HG03571 (cell line): ENCODE data around the gene PREPL.

Experiments used
- ATAC-seq: cut with Tn5 transposase; IDR thresholded peaks from one replicate; pipeline ENCODE4 v1.9.1; 2021; ENCODE audit not compliant: unreplicated experiment

PREPL gene

DNA sequence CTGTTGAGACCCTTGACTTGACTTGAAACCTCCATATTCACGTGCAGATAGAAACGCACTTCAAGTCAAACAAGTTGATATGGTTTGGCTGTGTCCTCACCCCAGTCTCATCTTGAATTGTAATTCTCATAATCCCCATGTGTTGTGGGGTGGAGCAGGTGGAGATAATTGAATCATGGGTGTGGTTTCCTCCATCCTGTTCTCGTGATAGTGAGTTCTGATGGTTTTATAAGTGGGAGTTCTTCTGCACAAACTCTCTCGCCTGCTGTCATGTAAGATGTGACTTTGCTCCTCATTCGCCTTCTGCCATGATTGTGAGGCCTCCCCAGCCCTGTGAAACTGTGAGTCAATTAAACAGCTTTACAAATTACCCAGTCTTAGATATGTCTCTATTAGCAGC lies 64.6 kb downstream of the PREPL start:
- no peak for ATAC-seq

DNA sequence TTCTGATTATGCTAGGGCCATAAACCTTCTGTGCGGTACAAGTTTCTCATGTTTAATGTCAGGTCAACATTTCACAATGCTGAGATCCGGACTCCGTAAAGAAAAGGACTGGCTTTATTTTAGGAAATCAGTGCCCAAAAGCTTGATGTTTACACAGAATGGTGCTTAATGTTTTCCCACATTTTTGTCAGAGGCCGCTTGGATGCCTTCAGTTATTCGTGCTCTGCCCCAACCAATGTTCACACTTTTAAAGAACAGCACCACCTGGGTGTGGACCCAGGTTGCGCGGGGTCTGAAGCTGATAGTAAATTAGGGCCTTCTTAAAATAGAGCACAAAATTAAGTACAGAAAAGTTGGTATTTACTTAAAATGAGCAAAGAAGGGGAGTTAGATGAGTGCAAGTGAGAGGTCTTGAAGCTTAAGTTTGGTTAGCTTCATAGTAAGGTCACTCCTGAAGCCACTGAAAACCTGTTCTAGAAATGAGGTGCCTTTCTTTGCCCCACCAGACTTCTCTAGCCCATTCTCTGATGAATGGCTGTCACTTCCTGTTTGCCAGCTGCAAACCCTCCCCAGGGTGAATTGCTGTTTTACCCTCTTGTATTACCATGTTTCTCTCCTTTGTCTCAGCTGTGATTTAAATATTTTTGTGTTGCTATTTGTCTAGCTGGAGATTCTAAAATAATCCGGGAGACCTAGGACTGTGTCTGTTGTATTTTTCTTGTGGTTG lies 65.5 kb downstream of the PREPL start:
- ATAC-seq = no peak

DNA sequence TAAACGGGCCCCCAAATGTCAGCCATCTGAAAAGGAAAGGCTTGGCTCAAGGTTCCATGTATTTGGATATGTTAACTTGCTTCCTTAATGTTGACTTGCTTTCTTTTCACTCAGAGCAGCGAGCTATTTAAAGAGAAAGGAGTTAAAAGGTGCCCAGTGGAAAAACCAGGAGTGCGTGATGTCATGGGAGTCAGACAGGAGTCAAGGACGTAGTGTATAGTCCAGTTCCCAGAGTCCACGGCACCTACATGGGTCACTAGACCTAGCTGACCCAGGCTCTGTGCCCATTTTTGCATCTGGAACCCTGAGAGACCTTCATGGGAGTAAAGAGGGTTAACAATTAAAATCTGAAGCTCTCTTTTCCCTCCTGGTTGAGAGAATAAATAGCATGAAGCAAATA lies 66.2 kb downstream of the PREPL start:
- ATAC-seq = no peak

DNA sequence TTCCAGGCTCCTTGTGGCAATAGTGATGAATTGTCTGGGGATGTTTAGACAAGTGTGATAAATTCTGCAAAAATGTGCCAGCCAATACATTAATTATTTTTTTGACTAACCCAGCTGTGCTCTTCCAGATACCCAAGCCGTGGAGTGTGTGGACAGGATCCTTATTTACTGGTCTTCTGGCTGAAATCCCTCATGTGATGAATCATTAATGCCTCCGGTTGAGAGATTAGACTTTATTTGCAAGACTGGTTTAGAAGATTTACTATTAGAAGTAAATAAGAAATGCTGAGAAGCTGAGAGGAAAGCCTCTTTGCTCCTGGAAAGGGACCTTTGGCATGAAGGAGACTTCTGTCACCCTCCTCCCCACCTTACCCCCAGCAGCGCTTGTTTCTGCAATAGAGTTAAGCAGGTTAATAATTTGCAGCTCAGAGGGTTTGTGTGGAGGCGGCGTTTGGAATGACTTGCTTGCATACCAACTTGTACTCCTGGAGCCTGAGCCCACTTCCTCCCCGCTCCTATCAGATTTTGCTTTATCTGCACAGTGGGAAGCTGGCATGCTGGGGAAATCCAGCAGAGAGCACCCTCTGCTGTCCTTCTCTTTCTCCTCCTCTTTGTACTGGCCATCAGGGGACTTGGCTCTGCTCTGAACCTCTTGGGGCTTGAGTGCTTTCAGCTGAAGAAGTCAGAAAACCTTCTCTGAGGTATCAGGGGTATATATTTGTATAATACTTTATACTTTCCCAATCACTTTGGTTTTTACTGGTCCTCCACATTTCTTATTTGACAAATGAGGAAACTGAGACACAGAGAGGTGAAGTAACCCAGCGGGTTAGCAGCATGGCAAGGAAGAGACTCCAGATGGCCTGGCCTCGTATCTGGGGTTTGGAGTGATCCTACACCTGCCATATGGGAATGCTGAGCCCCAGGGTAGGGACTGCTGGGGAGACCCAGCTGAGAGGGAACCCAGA lies 69.7 kb downstream of the PREPL start:
- no peak for ATAC-seq

DNA sequence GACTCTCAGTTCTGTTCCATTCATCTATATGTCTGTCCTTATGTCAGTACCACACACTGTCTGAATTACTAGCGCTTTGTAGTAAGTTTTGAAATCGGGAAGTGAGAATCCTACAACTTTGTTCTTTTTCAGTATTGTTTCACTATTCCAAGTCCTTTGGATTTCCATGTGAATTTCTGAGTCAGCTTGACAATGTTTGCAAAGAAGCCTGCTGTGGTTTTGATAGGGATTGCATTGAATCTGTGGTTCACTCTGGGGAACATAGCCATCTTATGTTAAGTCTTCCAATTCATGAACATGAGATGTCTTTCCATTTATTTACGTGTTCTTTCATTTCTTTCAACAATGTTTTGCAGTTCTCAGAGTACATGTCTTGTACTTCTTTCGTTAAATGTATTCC lies 71.0 kb downstream of the PREPL start:
- ATAC-seq = no peak

DNA sequence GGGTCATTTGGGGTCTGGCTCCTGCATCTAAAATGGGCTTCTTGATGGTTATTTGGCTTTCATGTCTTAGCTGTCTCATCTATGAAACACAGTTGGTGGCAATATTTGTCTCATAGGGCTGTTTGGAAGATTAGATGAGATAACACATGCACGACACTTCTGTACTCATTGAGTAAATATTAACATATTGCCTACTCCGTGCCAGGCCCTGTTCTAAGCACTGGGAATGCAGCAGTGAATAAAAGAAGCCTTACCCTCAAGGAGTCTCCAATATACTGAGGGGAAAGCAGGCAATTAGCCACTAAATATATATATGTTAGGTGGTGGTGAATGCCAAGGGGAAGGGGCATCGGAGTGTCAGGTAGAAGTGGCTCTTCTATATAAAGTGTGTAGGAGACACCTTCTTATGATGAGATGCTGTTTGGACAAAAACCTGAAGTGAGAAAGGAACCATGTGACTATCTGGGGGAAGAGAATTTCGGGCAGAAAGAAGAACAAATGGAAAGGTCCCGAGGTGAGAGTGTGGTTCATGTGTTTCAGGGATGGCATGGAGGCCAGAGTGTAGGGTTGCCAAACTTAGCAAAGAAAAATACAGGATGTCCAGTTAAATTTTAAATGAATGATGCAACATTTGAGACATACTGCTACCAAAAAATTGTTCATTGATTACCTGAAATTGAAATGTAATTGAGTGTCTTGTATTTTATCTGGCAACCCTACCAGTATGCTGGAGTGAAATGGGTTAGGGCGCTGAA lies 74.2 kb downstream of the PREPL start:
- no peak for ATAC-seq

DNA sequence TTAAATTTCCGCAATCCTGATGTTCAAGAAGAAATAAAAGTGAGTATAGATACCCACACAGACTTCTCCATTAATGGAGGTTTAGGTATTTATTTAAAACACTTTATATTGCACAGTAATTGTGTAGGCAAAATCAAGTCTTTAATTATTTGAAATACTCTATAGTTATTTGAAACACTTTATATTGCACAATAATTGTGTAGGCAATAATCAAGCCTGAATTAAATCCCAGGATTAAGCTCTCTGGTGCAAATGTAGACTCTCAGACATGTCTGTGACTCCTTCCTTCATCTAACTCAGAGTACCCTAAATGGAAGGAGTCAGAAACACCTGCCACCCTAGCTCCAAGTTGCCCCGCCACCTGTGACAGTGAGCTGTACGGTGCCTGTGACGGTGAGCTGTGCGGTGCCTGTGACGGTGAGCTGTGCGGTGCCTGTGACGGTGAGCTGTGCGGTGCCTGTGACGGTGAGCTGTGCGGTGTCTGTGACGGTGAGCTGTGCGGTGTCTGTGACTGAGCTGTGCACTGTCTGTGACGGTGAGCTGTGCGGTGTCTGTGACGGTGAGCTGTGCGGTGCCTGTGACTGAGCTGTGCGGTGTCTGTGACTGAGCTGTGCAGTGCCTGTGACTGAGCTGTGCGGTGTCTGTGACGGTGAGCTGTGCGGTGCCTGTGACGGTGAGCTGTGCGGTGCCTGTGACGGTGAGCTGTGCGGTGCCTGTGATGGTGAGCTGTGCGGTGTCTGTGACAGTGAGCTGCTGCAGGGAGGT lies 75.0 kb downstream of the PREPL start:
- no peak for ATAC-seq

DNA sequence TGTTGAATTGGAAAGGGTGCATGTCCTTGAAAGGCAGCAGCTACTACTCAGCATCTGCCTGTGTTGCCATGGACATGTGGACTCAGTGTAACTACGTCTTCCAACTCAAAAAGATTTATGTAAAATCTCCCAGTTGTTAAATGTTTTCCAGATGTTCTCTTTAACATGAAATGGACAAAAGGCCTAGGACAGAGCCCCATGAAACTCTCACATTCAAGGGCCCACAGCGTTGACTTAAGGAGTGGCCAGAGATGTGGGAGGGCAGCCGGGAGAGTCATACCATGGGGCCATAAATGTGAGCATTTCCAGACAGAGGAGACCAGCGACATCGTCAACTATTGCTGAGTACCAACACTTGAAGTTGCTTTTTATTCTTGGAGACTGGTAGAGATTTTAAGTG lies 76.1 kb downstream of the PREPL start:
- no peak for ATAC-seq

DNA sequence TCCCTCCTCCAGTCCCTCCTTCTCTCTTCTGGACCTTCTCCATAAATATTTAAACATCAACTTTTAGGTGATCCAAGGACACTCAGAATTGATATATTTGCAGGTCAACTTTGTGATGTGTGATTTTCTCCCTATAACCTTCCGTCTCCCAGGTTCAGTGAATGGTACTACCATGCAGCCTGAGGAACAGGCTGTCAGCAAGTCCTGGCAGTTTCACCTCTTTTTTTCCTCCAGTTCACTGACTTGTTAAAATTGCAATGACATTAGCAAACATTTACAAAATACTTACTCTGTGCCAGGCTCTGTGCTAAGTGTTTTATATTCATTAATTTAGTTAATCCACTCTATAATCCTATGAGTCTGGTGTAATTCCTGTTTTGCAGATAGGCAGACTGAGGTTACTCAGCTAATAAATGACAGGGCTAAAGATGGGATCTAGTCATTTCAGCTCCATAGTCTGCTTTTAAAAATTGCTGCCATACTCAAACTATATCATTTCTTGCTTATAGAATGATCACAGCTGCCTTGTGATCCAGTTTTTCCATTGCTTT lies 78.1 kb downstream of the PREPL start:
- no peak for ATAC-seq

DNA sequence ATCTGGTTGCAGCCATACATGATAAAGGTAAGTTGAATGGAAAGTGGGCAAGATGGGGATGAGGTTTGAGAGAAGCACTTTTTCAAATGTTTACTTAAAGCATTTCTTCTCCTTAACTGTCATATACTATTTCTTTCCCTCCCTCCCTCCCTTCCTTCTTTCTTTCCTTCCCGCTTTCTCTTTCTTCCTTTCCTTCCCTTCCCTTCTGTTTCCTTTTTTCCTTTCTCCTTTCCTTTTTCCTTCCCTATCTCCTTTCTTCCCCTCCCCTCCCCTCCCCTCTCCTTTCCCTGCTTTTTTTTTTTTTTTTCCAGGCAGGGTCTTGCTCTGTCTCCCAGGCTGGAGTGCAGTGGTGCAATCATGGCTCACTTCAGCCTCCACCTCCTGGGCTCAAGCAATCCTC lies 80.4 kb downstream of the PREPL start:
- no peak for ATAC-seq

DNA sequence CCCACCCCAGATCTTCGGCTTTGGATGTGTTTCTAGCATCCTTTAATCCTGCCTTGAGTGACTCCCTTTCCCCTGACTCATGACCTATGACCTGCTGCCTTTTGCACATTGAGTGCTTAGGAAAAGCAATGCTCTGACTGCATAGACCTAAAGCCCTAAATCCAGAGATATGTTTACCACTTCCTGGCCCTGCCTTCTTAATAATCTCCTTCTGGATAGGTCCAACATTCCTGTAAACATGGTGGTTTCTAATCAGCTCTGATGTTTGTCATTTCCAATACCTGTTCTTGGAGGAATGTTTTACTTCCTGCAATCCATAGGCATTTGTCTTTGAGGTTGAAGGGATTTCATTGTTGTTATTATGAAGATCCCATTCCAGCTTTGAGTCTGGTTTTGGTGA lies 83.8 kb downstream of the PREPL start:
- ATAC-seq = no peak

DNA sequence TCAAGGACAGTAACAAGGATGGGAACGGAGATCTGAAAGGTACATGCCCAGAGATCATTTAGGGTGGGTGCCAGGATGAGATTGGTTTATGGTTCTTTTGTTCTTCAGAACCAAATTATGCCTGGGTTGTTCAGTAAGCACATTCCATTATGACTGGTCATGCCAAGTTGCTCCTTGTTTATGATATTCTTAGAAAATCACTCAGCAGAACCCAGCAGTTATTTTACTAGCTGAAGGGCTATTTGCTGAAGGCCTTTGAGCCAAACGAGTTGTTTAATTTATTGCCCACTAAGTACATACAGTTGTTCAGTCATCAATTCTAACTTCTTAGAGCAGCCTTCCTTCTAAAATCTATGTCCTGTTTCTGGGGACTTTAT lies 85.4 kb downstream of the PREPL start:
- ATAC-seq = no peak

DNA sequence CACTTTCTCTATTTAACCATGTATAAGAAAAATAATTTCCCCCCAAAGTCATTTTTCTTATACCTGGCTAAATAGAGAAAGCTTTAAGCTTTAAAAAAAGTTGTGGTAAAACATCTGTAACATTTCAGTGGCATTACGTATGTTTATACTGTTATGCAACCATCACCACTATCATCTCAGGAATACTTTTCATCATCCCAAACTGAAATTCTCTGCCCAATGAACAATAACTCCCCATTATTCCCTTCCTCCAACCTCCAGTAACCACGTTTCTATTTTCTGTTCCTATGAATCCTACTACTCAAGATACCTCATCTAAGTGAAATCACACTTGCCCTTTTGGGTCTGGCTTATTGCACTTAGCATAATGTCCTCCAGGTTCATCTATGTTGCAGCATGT lies 87.7 kb downstream of the PREPL start:
- no peak for ATAC-seq

DNA sequence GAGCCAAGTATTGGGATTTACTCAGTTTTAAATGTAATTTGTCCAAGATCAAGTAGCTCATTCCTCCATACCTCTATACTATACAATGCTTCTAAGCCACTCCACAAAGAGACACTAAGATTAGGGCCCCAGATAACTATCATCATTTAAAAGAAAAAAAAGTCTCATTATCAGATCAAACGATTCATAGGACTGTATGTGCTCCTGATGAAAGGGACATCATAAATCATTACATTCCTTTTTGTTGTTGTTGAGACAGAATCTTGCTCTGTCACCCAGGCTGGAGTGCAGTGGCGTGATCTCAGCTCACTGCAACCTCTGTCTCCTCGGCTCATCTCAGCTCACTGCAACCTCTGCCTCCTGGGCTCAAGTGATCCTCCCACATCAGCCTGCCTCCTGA lies 88.2 kb downstream of the PREPL start:
- no peak for ATAC-seq

DNA sequence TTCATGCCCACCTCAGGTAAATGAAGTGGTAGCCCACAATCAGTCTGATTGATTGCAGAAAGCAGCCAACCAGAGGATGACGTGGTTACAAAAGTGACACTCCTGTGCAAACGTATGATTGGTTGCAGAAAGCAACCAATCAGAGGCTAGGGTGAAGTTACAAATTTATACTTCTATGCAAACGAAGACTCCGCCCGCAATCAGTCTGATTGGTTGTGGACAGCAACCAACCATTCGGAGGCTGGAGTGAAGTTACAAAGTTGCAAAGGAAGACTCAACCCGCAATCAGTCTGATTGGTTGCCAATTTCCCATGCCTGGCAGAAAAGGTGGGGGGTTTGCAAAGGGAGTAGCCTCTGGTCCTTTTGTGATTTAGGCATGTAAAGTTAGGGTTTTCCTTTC lies 90.0 kb downstream of the PREPL start:
- ATAC-seq = no peak

DNA sequence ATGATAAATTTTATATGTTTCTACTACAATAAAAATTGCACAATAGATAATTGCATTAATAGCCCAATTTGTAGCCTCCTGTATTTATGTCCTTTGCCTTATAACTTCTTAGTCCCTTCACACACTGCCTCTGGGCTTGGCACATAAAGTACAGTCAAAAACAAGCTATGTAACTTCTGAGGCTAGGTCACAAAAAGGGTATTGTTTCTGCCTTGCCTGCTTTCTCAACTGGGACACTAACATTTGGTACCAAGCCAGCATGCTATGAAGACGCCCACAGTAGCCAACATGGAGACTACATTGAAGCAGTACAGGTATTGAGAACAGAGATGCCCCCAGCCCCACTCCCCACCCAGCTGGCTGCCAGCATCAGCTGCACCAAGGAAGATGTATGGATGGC lies 91.5 kb downstream of the PREPL start:
- ATAC-seq = no peak

DNA sequence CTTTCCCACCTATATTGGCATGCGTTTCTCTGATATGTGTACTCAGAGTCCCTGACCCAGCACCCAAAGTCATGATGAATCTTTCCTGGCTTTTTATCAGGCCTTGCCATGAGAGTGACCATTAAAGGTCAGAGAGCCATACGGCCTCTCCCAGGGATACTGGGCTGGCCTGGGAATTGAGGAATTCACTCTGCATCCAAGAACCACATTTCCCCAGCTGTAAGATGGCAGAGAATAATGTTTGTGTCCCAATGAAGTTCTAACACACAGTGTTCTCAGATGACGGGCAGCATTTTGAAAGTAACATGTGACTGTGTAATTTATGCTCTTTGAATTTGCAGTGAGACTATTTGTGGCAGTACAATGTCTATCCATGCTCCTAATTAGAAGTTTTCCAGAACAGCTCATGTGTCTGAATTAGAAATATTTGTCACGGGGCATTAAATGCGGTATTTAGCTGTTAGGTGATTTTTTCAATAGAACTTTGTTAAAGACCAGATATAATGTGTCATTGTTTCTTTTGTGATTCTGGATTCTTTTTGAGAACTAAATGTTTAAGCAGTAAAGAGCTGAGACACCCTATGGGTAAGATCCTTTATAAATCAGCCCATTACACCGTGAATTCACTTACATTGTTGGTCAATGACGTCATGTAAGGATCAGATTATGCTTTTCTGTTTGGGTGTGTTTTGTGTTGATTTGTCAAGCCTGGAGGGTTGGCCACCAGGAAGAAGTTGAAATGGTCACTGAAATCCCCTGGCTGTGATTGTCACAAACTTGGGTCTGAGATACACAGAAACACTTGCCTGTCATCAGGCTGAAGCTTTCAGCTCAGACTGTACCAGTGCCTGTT lies 93.3 kb downstream of the PREPL start:
- ATAC-seq = no peak
